Neuron (in vitro differentiated cells): Measurements from ENCODE around the gene TRIP6.
A peak's percentile ranks its signal among the peaks of the same experiment; 100 is the strongest.

Experiments
- H2AFZ ChIP-seq: one replicate; pipeline ENCODE4 v1.6.1; 2013; ENCODE audit warnings: low read depth, mild to moderate bottlenecking, inconsistent platforms, low read length, moderate library complexity
- H3K27me3 ChIP-seq: one replicate; pipeline ENCODE4 v1.6.1; 2013; ENCODE audit warnings: low read length; ENCODE audit not compliant: insufficient read depth
- H3K36me3 ChIP-seq: one replicate; pipeline ENCODE4 v1.6.1; 2013; ENCODE audit warnings: low read length; ENCODE audit not compliant: insufficient read depth
- H3K4me1 ChIP-seq: one replicate; pipeline ENCODE4 v1.6.1; 2013; ENCODE audit warnings: low read length; ENCODE audit not compliant: insufficient read depth
- H3K4me3 ChIP-seq: 2 replicates; pipeline ENCODE4 v1.5.1; 2013; ENCODE audit warnings: mild to moderate bottlenecking, low read length, moderate library complexity
- H3K9me3 ChIP-seq: one replicate; pipeline ENCODE4 v1.6.1; 2013; ENCODE audit warnings: low read length

Gene TRIP6

DNA sequence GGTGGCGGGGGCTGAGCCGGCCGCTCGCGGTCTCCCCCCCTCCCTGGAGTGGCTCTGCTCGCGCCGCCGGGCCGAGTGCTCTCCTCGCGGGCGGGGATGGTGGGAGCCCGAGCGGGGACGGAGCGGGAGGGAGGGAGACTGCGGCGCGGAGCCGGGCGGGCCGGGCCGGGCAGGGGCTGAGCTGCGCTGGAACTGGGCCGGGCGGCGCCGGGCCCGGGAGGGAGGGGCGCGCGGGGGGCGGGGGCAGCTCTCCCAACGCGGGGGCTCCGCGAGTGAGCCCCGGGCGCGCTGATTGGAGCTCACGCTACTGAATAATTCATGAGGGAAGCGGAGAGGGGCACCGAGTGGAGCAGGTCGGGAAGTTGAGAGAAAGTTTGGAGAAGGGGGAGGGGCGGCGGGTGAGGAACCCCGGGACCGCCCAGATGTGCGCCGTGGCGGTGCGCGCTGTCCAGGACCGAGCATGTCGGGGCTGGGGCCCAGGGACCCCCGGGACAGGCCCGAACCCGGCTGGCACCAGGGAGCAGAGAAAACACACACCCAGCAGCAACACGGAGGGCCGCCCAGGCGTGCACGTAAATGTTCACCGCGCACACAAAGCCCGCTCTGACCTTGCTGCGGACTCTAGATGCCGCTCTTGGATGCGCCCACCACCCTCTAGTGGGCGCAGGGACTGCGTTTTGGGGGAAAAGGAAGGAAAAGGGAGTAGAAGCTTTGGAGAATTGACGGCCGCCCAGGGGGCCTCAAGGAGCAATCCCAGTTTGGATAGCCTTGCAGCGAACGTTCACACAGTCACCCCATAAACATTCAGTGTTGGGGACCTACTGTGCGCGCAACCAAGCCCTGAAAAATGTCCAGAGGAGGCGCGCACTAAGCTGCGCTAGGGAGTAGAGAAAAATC, 39.6 kb upstream of the TRIP6 start, which contains the start of gene EPHB4:
TSS of gene EPHB4 (minus strand) at position 194 of the 897 bp plus-strand sequence. CDS start 493 bp downstream, outside the sequence.
- peak within 1 kb of the TSS; percentile 47 for H3K4me3 ChIP-seq
- H2AFZ ChIP-seq, result peak within 1 kb of the TSS; percentile 52
- H3K36me3 ChIP-seq, result peaks cover 21% of the 10 kb centered on the region
- peaks cover 14% of the 10 kb centered on the region for H3K4me1 ChIP-seq
- H3K9me3 ChIP-seq, result no peaks in the 10 kb centered on the region
- no peaks in the 10 kb centered on the region for H3K27me3 ChIP-seq

DNA sequence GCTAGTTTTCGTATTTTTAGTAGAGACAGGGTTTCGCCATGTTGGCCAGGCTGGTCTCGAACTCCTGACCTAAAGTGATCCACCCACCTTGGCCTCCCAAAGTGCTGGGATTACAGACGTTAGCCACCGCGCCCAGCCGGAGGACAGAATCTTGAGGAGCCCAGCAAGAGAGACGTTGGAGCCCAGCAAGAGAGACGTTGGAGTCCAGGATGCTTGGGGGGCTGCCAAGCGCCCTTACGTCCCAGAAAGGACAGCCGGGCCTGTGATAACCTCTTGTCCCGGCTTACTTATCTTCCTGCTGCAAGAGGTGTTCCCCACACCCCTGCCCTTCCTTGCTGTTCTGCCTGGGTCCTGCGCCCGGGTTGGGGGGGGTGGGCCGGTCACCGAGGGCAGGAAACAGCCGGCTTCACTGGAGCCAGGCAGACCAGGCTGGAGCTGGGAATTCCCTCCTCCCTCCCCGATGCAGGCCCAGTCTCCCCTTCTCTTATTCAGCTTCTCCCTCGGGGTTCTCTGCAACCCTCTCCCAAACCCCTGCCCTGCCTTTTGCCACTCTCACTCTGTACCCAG, 38.0 kb upstream of the TRIP6 start:
- Histone ChIP-seq H3K4me3 (no peak overlapping the region), H3K4me1 (peaks cover 14% of the 10 kb centered on the region), H3K9me3 (no peaks in the 10 kb centered on the region), H3K36me3 (peaks cover 5% of the 10 kb centered on the region), H3K27me3 (no peaks in the 10 kb centered on the region), H2AFZ (no peak overlapping the region)

DNA sequence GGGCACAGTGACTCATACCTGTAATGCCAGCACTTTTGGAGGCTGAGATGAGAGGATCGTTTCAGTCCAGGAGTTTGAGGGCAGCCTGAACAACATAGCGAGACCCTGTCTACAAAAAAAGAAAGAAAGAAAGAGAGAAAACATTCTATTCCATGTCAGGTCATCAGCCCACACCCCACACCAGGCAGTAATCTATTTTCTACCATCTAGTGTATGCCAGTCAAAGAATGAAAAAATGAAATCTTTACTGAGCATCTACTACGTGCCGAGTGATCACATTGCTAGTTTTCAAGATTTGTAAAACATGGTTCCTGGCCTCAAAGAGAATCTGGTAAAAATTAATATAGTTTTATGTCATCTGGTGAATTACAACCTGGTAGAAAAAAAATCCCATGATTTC, 36.8 kb upstream of the TRIP6 start:
- Histone ChIP-seq H2AFZ (no peak overlapping the region), H3K4me1 (peaks cover 6% of the 10 kb centered on the region), H3K36me3 (no peaks in the 10 kb centered on the region), H3K27me3 (no peaks in the 10 kb centered on the region), H3K4me3 (no peak overlapping the region), H3K9me3 (no peaks in the 10 kb centered on the region)

DNA sequence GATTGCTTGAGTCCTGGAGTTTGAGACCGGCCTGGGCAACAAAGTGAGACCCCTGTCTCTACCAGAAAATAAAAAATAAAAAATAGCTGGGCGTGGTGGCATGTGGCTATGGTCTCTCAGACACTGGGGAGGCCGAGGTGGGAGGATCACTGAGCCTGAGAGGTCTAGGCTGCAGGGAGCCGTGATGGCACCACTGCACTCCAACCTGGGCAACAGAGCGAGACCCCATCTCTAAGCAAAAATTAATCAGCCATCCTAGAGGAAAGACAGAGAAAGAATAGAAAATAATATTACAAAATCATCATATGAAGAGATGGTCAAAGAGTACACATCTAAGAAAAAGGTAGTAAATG, 34.9 kb upstream of the TRIP6 start:
- H2AFZ ChIP-seq, result no peak overlapping the region
- H3K4me1 ChIP-seq, result peaks cover 12% of the 10 kb centered on the region
- H3K9me3 ChIP-seq, result no peaks in the 10 kb centered on the region
- no peak overlapping the region for H3K4me3 ChIP-seq
- H3K27me3 ChIP-seq, result no peaks in the 10 kb centered on the region
- H3K36me3 ChIP-seq, result no peaks in the 10 kb centered on the region

DNA sequence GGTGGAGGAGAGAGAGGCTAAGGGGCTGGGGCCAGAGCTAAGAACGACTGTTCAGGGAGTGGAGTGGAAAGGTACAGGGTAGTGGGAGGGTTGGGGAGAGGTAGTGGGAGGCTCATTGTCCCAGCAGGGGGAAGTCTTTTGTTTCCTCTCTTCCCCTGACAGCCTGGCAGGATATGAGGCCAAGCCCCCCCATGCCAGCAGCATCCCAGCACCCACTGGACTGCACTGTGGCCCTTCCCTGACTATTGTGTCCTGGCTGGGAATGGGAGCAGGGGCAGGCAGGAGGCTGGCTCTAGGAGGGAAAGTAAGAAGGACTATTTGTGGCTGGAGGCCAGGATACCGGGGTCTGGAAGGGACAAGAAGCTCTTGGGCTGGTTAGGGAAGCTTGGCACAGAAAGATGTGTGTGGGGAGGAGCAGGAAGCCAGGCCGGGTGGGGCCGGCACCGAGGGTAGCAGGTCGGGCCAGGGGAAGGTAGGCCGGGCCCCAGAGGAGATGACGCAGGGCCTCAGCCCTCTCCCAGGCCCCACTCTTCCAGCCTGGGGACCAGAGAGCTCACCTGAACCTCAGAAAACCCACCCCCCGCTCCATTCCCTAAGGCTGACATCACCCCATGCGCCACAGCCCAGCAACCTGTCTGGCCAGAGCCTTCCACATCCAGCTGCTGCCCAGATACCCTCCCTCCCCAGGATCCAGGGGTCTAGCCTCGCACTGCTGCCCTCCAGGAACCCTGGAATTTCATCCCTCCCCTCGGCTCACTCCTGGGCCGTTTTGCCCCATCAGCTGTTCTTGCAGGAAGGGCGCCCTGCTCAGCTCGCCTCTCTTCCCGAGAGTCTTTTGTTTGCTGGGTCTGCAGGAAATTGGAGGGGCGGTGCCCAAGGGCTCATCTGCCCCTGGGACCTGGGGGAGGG, 31.0 kb upstream of the TRIP6 start:
- H3K4me1 ChIP-seq, result peaks cover 18% of the 10 kb centered on the region
- no peak overlapping the region for H3K4me3 ChIP-seq
- no peak overlapping the region for H2AFZ ChIP-seq
- H3K27me3 ChIP-seq, result no peaks in the 10 kb centered on the region
- no peaks in the 10 kb centered on the region for H3K36me3 ChIP-seq
- no peaks in the 10 kb centered on the region for H3K9me3 ChIP-seq

DNA sequence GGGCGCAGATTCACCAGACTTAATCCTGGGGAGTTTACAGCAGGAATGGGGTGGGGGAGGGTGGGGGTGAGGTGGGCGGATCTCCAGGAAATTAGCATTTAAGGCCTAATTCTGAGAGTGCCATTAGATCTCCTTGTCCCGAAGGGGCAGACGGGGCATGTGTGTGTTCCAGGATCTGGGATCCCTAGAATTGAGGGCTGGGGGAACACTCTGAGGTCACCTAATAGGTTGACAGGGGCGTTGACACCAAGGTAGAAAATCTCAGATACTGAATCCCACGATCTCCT, 30.4 kb upstream of the TRIP6 start:
- Histone ChIP-seq H3K27me3 (no peaks in the 10 kb centered on the region), H3K4me1 (peaks cover 18% of the 10 kb centered on the region), H3K36me3 (no peaks in the 10 kb centered on the region), H3K9me3 (no peaks in the 10 kb centered on the region), H3K4me3 (peak overlapping the region; percentile 47), H2AFZ (peak overlapping the region; percentile 30)

DNA sequence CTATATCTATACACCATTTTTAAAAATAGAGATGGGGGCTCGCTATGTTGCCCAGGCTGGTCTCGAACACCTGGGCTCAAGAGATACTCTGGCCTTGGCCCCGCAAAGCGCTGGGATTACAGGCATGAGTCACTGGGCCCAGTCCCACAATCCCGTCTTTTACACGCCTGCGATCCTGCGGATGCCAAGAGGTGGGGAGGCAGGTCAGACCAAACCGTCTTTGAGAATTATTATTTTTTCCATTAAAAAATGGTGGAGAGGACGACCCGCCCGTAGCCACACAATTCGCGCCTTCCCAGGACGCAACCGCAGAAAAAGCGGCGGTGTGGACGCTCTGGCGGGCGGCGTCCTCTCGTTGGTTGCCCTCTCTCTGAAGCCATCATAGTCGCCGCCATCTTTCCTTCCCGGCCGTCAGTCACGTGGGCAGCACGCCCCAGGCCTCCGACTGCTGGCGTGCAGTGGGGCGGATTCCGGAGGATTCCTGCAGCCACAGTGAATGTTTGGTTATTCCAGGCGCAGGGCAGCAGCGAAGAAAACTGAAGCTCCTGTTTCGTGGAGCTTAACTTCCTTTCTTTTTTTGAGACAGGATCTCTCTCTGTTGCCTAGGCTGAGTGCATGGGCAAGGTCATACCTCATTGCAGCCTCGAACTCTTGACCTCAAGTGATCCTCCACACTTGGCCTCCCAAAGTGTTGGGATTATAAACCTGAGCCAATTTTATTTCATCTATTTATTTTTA, 29.9 kb upstream of the TRIP6 start:
- no peaks in the 10 kb centered on the region for H3K9me3 ChIP-seq
- no peaks in the 10 kb centered on the region for H3K36me3 ChIP-seq
- peaks cover 18% of the 10 kb centered on the region for H3K4me1 ChIP-seq
- peak overlapping the region; percentile 30 for H2AFZ ChIP-seq
- H3K27me3 ChIP-seq, result no peaks in the 10 kb centered on the region
- peak overlapping the region; percentile 47 for H3K4me3 ChIP-seq

DNA sequence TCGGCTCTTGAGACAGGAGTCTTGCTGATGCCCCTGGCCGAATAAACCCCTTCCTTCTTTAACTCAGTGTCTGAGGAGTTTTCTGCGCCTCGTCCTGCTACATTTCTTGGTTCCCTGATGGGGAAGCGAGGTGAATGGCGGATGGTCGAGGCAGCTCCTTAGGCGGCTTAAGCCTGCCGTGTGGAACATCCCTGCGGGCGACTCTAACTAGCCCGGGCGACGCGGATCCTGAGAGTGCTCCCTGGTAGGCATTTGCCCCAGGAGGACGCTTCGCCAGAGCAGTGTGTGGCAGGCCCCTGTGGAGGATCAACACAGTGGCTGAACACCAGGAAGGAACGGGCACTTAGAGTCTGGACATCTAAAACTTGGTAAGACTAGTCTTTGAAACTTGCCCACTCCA, 27.8 kb upstream of the TRIP6 start:
- no peaks in the 10 kb centered on the region for H3K9me3 ChIP-seq
- H3K4me3 ChIP-seq, result no peak overlapping the region
- no peaks in the 10 kb centered on the region for H3K36me3 ChIP-seq
- H3K27me3 ChIP-seq, result no peaks in the 10 kb centered on the region
- H2AFZ ChIP-seq, result no peak overlapping the region
- H3K4me1 ChIP-seq, result peaks cover 18% of the 10 kb centered on the region

DNA sequence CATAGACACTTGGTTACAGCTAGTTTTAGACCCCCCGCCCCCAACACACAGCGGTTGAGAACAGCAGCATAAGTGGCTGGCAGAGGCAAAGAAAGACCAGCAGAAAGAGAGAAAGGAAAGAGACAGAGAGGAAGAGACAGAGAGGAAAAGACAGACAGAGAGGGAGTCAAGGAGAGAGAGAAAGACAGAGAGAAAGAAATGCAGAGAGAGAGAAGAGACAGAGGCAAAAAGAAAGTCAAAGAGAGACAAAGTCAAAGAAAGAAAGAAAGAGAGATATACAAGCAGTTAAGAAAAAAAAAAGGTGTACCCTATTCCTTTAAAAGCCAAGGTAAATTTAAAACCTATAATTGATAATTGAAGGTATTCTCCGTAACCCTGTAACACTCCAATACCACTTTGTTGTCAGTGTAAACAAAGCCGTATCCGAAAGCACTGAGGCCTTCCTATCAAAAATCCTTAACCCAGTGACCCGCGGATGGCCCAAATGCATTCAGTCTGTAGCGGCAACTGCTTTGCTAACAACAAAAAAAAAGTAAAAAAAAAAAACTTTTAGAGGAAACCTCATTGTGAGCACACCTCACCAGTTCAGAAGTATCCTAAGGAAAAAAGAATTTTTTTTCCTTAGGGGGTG, 26.6 kb upstream of the TRIP6 start:
- H2AFZ ChIP-seq, result no peak overlapping the region
- peak overlapping the region; percentile 27 for H3K4me3 ChIP-seq

DNA sequence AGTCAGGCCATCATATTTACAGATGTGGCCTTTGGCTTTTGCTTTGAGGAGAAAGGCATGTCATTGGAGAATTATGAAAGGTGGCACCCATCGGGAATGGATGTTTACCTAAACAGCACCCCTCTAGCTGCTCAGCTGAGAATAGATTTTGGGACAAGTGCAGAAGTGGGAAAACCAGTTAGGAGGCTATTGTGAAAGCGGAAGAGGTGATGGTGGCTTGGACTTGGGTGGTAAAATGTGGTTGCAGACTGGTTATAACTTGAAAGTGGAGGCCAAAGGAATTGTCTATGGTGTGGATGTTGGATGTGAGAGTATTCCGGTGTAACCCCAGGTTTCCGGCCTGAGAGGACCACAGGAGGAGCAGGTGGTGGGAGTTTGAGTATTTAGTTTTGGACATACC, 19.8 kb upstream of the TRIP6 start:
- Histone ChIP-seq H3K4me1 (no peaks in the 10 kb centered on the region), H2AFZ (no peak overlapping the region), H3K27me3 (no peaks in the 10 kb centered on the region), H3K4me3 (no peak overlapping the region), H3K36me3 (no peaks in the 10 kb centered on the region), H3K9me3 (no peaks in the 10 kb centered on the region)

More for the DNA sequence above, 26.6 kb upstream of the TRIP6 start:
- Histone ChIP-seq H3K4me1 (peaks cover 18% of the 10 kb centered on the region), H3K9me3 (no peaks in the 10 kb centered on the region), H3K36me3 (no peaks in the 10 kb centered on the region), H3K27me3 (no peaks in the 10 kb centered on the region)

DNA sequence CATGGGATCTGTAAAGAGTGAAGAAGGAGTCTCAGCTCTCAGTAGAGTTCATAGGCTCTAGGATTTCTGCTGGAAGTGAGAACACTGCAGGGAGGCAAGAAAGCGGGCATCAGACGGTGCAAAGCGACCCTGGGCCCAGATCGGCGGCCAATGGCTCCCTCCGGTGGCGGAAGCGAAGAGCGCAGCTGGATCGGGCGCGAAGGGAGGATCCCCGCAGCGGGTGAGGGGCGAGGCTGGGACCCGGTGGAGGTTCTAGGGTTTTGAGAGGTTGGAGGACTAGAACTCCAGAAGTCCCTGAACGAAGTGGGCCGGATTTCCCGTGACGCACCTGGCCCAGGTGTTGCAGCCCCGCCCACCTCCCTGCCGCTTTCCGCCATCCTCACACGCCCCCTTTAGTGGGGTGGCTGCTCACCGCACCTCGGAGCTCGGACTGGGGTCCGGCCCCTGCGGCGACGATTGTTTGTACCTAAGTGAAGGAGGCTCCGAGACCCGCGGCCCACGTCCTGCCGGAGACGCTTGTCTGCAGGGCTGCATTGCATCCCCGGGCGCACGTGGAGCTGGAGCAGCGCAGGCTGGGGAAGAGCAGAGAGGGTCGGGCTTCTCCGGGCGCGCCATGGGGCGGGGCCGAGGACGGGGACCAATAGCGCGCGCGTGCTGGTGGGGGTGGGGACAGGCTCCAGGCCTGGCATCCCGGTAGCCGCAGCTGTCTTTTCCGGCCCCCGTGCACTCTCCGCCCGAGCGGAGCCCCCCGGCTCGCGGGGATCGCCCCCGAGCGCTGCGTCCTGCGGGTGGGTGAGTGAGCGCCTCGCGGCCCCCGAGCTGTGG, 14.9 kb upstream of the TRIP6 start, which contains the start of gene SLC12A9:
TSS of gene SLC12A9 (plus strand) at position 666 of the 825 bp plus-strand sequence. CDS start 1,485 bp downstream, outside the sequence.
- Histone ChIP-seq H2AFZ (peak within 1 kb of the TSS; percentile 97), H3K4me3 (peak within 1 kb of the TSS; percentile 91), H3K27me3 (no peaks in the 10 kb centered on the region), H3K9me3 (no peaks in the 10 kb centered on the region), H3K4me1 (peaks cover 6% of the 10 kb centered on the region), H3K36me3 (no peaks in the 10 kb centered on the region)
